Measurements from ENCODE around the gene LANCL2. TPM values are rescaled to one million over a fixed set of nuclear protein-coding genes. Genes with fewer than 3 reads are reported as not detected.

LANCL2 gene
- total and polyA plus RNA-seq, 4 donors, result 6.3 to 14.4 (median 9.9) TPM

DNA sequence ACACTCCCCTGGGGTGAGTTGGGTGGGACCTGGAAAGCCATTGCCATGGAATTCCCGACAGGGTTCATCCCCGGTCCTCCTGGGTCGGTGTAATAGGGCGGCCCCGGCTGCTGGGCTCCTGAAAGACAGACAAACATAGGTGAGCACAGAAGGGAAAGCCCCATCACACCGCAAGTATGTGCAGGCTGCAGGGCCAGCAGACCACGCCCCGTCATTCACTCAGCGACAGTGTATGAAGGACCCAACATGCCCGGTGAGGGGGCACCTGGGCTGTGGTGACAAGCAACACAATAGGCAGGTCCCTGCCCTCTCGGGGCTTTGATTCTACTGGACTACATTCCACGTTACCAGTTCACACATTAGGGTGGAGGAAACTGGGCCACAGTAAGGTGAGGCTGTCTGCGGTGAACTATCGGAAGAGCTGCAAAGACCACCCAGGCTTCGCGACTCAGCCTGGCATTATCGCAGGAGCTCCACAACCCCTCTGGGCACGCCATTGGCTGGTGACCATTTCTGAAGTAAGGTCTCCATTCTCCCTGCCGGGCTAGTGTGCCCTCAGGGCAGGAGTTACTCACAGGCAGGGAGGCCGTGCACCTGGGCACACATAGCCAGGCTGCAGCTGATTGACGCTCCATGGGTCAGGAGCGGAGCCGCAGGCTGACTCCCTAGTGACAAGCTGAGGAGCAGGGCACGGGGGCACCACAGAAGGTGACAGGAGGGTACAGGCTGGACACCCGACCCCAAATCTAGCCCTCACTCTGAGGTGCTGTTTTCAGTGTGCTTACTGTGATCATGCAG lies 108.0 kb downstream of the LANCL2 start:
- ATAC-seq (ENCODE audit: insufficient read depth, low FRiP score) (no peak), DNase-seq (no peak)
- H3K4me1 ChIP-seq (ENCODE audit: control insufficient read depth in 5 of 5, insufficient read depth in 5 of 5, low read length in 5 of 5), result peaks cover 0 to 6% (median 0%) of the 10 kb centered on the region in 5 donors
- no peaks in the 10 kb centered on the region for H3K27me3 ChIP-seq (ENCODE audit: control insufficient read depth in 3 of 3, insufficient read depth in 3 of 3, low read length in 2 of 3)
- H3K36me3 ChIP-seq (ENCODE audit: control insufficient read depth in 4 of 4, insufficient read depth in 4 of 4, low read length in 4 of 4), result peaks cover 0 to 4% (median 1%) of the 10 kb centered on the region in 4 donors
- H3K4me3 ChIP-seq, result no peak overlapping the region
- H3K9ac ChIP-seq (ENCODE audit: insufficient read depth in 1 of 2, low read length in 2 of 2), result no peak overlapping the region
- peaks cover 0 to 5% (median 0%) of the 10 kb centered on the region in 4 donors for H3K9me3 ChIP-seq (ENCODE audit: control insufficient read depth in 4 of 4, insufficient read depth in 3 of 4, low read length in 3 of 4)
- TF ChIP-seq, protein P1, sequence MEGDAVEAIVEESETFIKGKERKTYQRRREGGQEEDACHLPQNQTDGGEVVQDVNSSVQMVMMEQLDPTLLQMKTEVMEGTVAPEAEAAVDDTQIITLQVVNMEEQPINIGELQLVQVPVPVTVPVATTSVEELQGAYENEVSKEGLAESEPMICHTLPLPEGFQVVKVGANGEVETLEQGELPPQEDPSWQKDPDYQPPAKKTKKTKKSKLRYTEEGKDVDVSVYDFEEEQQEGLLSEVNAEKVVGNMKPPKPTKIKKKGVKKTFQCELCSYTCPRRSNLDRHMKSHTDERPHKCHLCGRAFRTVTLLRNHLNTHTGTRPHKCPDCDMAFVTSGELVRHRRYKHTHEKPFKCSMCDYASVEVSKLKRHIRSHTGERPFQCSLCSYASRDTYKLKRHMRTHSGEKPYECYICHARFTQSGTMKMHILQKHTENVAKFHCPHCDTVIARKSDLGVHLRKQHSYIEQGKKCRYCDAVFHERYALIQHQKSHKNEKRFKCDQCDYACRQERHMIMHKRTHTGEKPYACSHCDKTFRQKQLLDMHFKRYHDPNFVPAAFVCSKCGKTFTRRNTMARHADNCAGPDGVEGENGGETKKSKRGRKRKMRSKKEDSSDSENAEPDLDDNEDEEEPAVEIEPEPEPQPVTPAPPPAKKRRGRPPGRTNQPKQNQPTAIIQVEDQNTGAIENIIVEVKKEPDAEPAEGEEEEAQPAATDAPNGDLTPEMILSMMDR (IDR thresholded peaks at IDR 0.05; ENCODE audit: control extremely low read depth, extremely low read depth), result no peak
- no peak overlapping the region for H3K27ac ChIP-seq (ENCODE audit: low read depth in 1 of 2, low read length in 1 of 2)
- WGBS, 2 donors, result 88 to 89% methylated on average over 25 of the region's 25 CpGs

DNA sequence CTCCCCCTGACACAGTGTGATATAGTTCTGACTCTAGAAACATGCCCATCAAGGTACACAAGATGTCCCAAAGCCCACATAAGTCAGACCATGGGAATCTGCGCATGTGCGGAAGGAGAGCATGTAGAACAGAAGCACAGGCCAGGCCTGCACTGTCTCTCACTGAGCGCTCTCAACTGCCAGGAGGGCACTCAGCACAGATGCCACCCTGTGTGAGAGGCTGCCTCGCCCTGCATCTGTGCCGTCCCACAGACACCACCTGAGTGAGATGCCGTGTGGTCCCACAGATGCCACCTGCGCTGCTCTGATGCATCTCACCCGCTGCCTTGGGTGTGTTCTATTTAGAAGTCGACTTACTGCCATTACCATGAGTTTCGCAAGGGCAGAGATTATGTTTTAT lies 108.8 kb downstream of the LANCL2 start:
- TF ChIP-seq, protein P1 (IDR thresholded peaks at IDR 0.05; ENCODE audit: control extremely low read depth, extremely low read depth), result no peak

DNA sequence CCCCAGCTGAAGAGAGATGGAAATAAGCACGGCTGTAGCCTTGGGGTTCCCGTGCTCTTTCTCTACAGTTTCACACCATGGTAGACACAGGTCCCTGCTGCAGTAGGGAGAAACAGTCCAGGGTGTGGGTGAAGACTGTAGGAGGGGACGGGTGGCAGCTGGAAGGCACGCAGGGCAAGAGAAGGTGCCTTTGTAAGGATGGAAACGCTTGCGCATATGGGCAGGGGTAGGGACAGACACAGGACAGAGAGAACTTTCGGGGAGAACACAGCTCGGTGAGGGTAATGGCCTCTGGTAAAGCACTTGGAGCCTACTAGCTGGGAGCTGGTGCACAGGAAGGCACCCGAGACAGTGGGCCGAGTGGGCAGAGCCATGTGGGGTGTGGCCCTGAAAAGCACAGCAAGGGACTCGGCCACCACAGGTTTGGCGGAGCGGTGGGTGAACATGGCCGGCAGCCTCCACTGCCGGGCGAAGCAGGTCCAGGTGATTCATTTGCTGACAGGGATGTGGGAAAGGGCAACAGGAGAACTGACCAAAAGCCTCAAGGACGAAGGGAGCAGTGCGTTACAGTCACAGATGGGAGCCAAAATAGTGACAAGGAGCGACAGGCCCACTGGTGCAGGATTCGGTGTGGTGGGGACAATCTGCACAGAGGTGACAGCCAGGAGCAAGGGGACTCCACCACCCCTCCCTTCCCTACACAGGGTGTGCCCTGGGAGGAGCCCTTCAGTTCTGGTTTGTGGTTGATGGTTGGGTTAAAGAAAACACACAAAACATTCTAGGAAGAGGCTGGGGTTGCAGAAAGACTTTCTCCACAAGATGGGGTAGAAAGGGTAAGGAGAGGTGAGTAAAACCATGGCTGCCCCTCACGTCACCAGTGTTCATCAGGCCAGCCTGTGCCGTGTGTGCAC lies 110.1 kb downstream of the LANCL2 start:
- peaks cover 0 to 4% (median 1%) of the 10 kb centered on the region in 4 donors for H3K36me3 ChIP-seq (ENCODE audit: control insufficient read depth in 4 of 4, insufficient read depth in 4 of 4, low read length in 4 of 4)
- H3K4me1 ChIP-seq (ENCODE audit: control insufficient read depth in 5 of 5, insufficient read depth in 5 of 5, low read length in 5 of 5), result no peaks in the 10 kb centered on the region
- no peak overlapping the region for H3K9ac ChIP-seq (ENCODE audit: insufficient read depth in 1 of 2, low read length in 2 of 2)
- ATAC-seq (ENCODE audit: insufficient read depth, low FRiP score) (no peak), DNase-seq (no peak)
- H3K9me3 ChIP-seq (ENCODE audit: control insufficient read depth in 4 of 4, insufficient read depth in 3 of 4, low read length in 3 of 4), result no peaks in the 10 kb centered on the region
- H3K27ac ChIP-seq (ENCODE audit: low read depth in 1 of 2, low read length in 1 of 2), result no peak overlapping the region
- no peaks in the 10 kb centered on the region for H3K27me3 ChIP-seq (ENCODE audit: control insufficient read depth in 3 of 3, insufficient read depth in 3 of 3, low read length in 2 of 3)
- WGBS, 2 donors, result 90 to 92% methylated on average over 22 of the region's 22 CpGs
- no peak overlapping the region for H3K4me3 ChIP-seq
- TF ChIP-seq, protein P1 (IDR thresholded peaks at IDR 0.05; ENCODE audit: control extremely low read depth, extremely low read depth), result no peak

More for the DNA sequence above, 108.8 kb downstream of the LANCL2 start:
- ATAC-seq (ENCODE audit: insufficient read depth, low FRiP score) (no peak), DNase-seq (no peak)
- Histone ChIP-seq H3K4me1 (ENCODE audit: control insufficient read depth in 5 of 5, insufficient read depth in 5 of 5, low read length in 5 of 5) (peaks cover 0 to 1% (median 0%) of the 10 kb centered on the region in 5 donors), H3K9ac (ENCODE audit: insufficient read depth in 1 of 2, low read length in 2 of 2) (no peak overlapping the region), H3K27me3 (ENCODE audit: control insufficient read depth in 3 of 3, insufficient read depth in 3 of 3, low read length in 2 of 3) (no peaks in the 10 kb centered on the region), H3K9me3 (ENCODE audit: control insufficient read depth in 4 of 4, insufficient read depth in 3 of 4, low read length in 3 of 4) (no peaks in the 10 kb centered on the region), H3K36me3 (ENCODE audit: control insufficient read depth in 4 of 4, insufficient read depth in 4 of 4, low read length in 4 of 4) (peaks cover 0 to 4% (median 1%) of the 10 kb centered on the region in 4 donors), H3K4me3 (no peak overlapping the region), H3K27ac (ENCODE audit: low read depth in 1 of 2, low read length in 1 of 2) (no peak overlapping the region)
- 97 to 98% methylated on average over 10 of the region's 10 CpGs for WGBS, 2 donors
